Liver (tissue), 9 donors: Measurements from ENCODE around the gene ABHD17A. TPM values are rescaled to one million over a fixed set of nuclear protein-coding genes. Genes with fewer than 3 reads are reported as not detected.
A peak's percentile ranks its signal among the peaks of the same experiment; 100 is the strongest.

Experiments used
- DNase-seq: peaks from one replicate; pipeline ENCODE4 v3.0.0-alpha.2; 2017; ENCODE audit warnings: low spot score
- H3K27ac ChIP-seq, 2 donors: one replicate each; pipeline ENCODE4 v1.7.0; 2013; ENCODE audit warnings: inconsistent platforms in 2 of 2, low read length in 2 of 2, control low read depth in 1 of 2, low read depth in 1 of 2, mild to moderate bottlenecking in 1 of 2
- H3K27me3 ChIP-seq, 4 donors: one replicate each; pipeline versions ENCODE4 v1.6.1 to v1.7.0; 2013; ENCODE audit warnings: low read length in 3 of 4, inconsistent platforms in 1 of 4, mild to moderate bottlenecking in 1 of 4, moderate library complexity in 1 of 4; ENCODE audit not compliant: control insufficient read depth in 4 of 4, insufficient read depth in 4 of 4
- H3K36me3 ChIP-seq, 4 donors: one replicate each; pipeline versions ENCODE4 v1.6.1 to v1.7.0; 2013; ENCODE audit warnings: low read length in 3 of 4, mild to moderate bottlenecking in 3 of 4, low read depth in 1 of 4, moderate library complexity in 1 of 4; ENCODE audit not compliant: control insufficient read depth in 4 of 4, insufficient read depth in 3 of 4
- H3K4me1 ChIP-seq, 4 donors: one replicate each; pipeline versions ENCODE4 v1.6.1 to v1.7.0; 2013; ENCODE audit warnings: low read length in 3 of 4, mild to moderate bottlenecking in 3 of 4, moderate library complexity in 1 of 4; ENCODE audit not compliant: control insufficient read depth in 4 of 4, insufficient read depth in 4 of 4
- H3K4me3 ChIP-seq, 3 donors: one replicate each; pipeline versions ENCODE4 v1.6.1 to v1.7.0; 2013; ENCODE audit warnings: low read length in 3 of 3, control low read depth in 1 of 3, low read depth in 1 of 3, mild to moderate bottlenecking in 1 of 3
- H3K9ac ChIP-seq, 2 donors: one replicate each; pipeline ENCODE4 v1.7.0; 2013; ENCODE audit warnings: low read length in 2 of 2, mild to moderate bottlenecking in 2 of 2, moderate library complexity in 2 of 2, control low read depth in 1 of 2, low read depth in 1 of 2
- H3K9me3 ChIP-seq, 4 donors: one replicate each; pipeline versions ENCODE4 v1.6.1 to v1.7.0; 2013; ENCODE audit warnings: low read length in 3 of 4; ENCODE audit not compliant: control insufficient read depth in 4 of 4
- CTCF ChIP-seq: fragments of 150-350 bp; IDR thresholded peaks from 2 replicates; pipeline ENCODE4 v1.5.1; 2017; ENCODE audit warnings: improper control_type of control experiment, low read depth, low read length; ENCODE audit not compliant: missing input control
- EGR1 ChIP-seq, 2 donors: IDR thresholded peaks; 2 replicates each; pipeline ENCODE4 v1.6.1; 2016 to 2018; ENCODE audit warnings: antibody characterized with exemption in 2 of 2, low read depth in 2 of 2
- FOXA1 ChIP-seq: IDR thresholded peaks from 2 replicates; pipeline ENCODE4 v1.6.1; 2016; ENCODE audit warnings: antibody characterized with exemption
- GABPA ChIP-seq, 2 donors: IDR thresholded peaks in 1 of 2; conservative IDR thresholded peaks in 1 of 2; 2 replicates each; pipeline ENCODE4 v1.6.1; 2016; ENCODE audit warnings: antibody characterized with exemption in 2 of 2, mild to moderate bottlenecking in 1 of 2, moderate library complexity in 1 of 2
- HNF4A ChIP-seq, 2 donors: conservative IDR thresholded peaks; 2 replicates each; pipeline ENCODE4 v1.6.1; 2016; ENCODE audit warnings: antibody characterized with exemption in 2 of 2, mild to moderate bottlenecking in 2 of 2
- HNF4G ChIP-seq: IDR thresholded peaks from 2 replicates; pipeline ENCODE4 v1.6.1; 2016; ENCODE audit warnings: antibody characterized with exemption
- JUND ChIP-seq, 2 donors: IDR thresholded peaks; 2 replicates each; pipeline ENCODE4 v1.6.1; 2016; ENCODE audit warnings: antibody characterized with exemption in 2 of 2
- NR2F2 ChIP-seq: IDR thresholded peaks from 2 replicates; pipeline ENCODE4 v1.6.1; 2016; ENCODE audit warnings: antibody characterized with exemption
- RAD21 ChIP-seq, 2 donors: IDR thresholded peaks; 2 replicates each; pipeline ENCODE4 v1.6.1; 2016; ENCODE audit warnings: antibody characterized with exemption in 2 of 2, mild to moderate bottlenecking in 2 of 2
- RXRA ChIP-seq, 2 donors: IDR thresholded peaks; 2 replicates each; pipeline ENCODE4 v1.6.1; 2017 to 2018; ENCODE audit warnings: antibody characterized with exemption in 2 of 2, mild to moderate bottlenecking in 1 of 2
- SP1 ChIP-seq: IDR thresholded peaks from 2 replicates; pipeline ENCODE4 v1.6.1; 2018; ENCODE audit warnings: antibody characterized with exemption, mild to moderate bottlenecking
- TAF1 ChIP-seq: conservative IDR thresholded peaks from 2 replicates; pipeline ENCODE4 v1.6.1; 2016; ENCODE audit warnings: antibody characterized with exemption, mild to moderate bottlenecking
- YY1 ChIP-seq: IDR thresholded peaks from 2 replicates; pipeline ENCODE4 v1.6.1; 2016; ENCODE audit warnings: antibody characterized with exemption, mild to moderate bottlenecking
- ZBTB33 ChIP-seq: IDR thresholded peaks from 2 replicates; pipeline ENCODE4 v1.6.1; 2016; ENCODE audit warnings: antibody characterized with exemption
- WGBS: extraction: QIAGEN DNeasy Blood & Tissue Kit; methylation state at CpG from one replicate; pipeline ENCODE4 v1.1.7; 2013; 5-methylcytosine and 5-hydroxymethylcytosine counted together
- polyA plus RNA-seq, 2 donors: library from polyadenylated mRNA; stranded (reverse) in 1 of 2; unstranded in 1 of 2; fragments of 200-250 nt in 1 of 2; fragments of >200 nt in 1 of 2; fragmentation: Nextera tagmentation in 1 of 2; extraction: Ambion mirVana in 1 of 2; gene quantifications; one replicate each; pipeline versions ENCODE4 v1.2.1 to v1.2.3, GENCODE V29; 2013 to 2015
- total RNA-seq, 2 donors: library from RNA; depleted of rRNA; stranded (reverse); fragments of >200 nt; gene quantifications; one replicate each; pipeline ENCODE4 v1.2.3, GENCODE V29; 2014
- TF ChIP-seq, protein P1 (sequence below): IDR thresholded peaks from 2 replicates; pipeline ENCODE4 v1.6.1; 2016; ENCODE audit warnings: antibody characterized with exemption
- TF ChIP-seq, protein P2 (sequence below): IDR thresholded peaks from 2 replicates; pipeline ENCODE4 v1.6.1; 2016; ENCODE audit warnings: antibody characterized with exemption
- TF ChIP-seq, protein P3 (sequence below): IDR thresholded peaks from 2 replicates; pipeline ENCODE4 v1.6.1; 2016; ENCODE audit warnings: antibody characterized with exemption, mild to moderate bottlenecking
- donor health status: healthy.
- donor health status: healthy.
- donor health status: healthy.
- donor health status: healthy.
- donor health status: healthy.

The ABHD17A gene
- total and polyA plus RNA-seq, 4 donors, result 8.1 to 30.2 (median 27.0) TPM

DNA sequence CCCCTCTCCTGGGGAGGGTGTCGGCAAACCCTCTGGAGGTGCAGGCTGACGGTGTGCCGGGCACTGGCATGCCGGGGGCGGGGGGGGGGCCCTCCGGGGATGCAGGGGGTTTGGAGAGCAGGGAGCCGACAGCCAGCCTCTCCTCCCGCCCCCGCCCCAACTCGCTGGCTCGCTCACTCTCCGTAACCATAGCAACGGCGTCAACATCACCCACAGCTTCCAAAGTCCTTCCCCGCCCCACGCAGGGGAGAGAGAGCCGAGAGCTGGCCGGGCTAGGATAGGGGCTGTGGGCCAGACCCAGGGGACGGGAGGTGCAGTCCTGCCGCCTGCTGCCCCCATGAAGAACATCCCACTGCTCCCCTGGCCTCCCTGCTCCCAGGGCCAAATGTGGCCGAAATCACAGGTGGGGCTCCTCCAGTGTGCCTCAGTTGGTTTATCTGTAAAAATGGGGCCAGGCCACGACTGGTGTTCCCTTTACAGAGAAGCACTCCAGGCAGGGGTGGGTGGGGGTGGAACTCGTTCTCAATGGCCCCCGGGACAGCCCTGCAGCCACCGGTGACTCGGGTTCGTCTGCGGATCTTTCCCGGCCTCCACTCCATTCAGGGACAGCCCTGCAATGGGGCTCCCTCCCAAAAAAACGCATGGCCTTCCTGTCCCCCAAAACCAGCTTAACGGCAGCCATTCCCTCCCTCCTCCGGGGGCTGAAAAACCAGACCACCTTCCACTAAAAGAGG lies 25.1 kb downstream of the ABHD17A start:
- peak; percentile 77 for DNase-seq
- Histone ChIP-seq H3K4me3 (peak overlapping the region in 2 of 3 donors; percentile 19 to 35), H3K27me3 (no peaks in the 10 kb centered on the region), H3K4me1 (peaks cover 38 to 73% (median 54%) of the 10 kb centered on the region in 4 donors), H3K9ac (peak overlapping the region in 1 of 2 donors; percentile 17), H3K9me3 (no peaks in the 10 kb centered on the region), H3K36me3 (no peaks in the 10 kb centered on the region), H3K27ac (peak overlapping the region; percentile 74 to 89)
- TF ChIP-seq, protein P1, sequence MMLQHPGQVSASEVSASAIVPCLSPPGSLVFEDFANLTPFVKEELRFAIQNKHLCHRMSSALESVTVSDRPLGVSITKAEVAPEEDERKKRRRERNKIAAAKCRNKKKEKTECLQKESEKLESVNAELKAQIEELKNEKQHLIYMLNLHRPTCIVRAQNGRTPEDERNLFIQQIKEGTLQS, result no peak
- TF ChIP-seq CTCF (no peak), SP1 (peak; percentile 70), HNF4G (peak; percentile 55), YY1 (no peak), RAD21 (IDR thresholded peaks at IDR 0.05) (peak in 1 of 2 donors; percentile 29), NR2F2 (no peak), JUND (IDR thresholded peaks at IDR 0.05) (no peak), FOXA1 (no peak), HNF4A (conservative IDR thresholded peaks at IDR 0.05) (peak; percentile 79 to 84), ZBTB33 (no peak), EGR1 (IDR thresholded peaks at IDR 0.05; ENCODE audit: low read depth in 2 of 2) (peak; percentile 67 to 83), RXRA (IDR thresholded peaks at IDR 0.05) (peak in 1 of 2 donors; percentile 31), GABPA (IDR thresholded peaks at IDR 0.05 in 1 of 2, conservative IDR thresholded peaks at IDR 0.05 in 1 of 2) (peak in 1 of 2 donors; percentile 24), TAF1 (no peak)
- TF ChIP-seq, protein P2, sequence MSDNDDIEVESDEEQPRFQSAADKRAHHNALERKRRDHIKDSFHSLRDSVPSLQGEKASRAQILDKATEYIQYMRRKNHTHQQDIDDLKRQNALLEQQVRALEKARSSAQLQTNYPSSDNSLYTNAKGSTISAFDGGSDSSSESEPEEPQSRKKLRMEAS, result no peak
- TF ChIP-seq, protein P3, sequence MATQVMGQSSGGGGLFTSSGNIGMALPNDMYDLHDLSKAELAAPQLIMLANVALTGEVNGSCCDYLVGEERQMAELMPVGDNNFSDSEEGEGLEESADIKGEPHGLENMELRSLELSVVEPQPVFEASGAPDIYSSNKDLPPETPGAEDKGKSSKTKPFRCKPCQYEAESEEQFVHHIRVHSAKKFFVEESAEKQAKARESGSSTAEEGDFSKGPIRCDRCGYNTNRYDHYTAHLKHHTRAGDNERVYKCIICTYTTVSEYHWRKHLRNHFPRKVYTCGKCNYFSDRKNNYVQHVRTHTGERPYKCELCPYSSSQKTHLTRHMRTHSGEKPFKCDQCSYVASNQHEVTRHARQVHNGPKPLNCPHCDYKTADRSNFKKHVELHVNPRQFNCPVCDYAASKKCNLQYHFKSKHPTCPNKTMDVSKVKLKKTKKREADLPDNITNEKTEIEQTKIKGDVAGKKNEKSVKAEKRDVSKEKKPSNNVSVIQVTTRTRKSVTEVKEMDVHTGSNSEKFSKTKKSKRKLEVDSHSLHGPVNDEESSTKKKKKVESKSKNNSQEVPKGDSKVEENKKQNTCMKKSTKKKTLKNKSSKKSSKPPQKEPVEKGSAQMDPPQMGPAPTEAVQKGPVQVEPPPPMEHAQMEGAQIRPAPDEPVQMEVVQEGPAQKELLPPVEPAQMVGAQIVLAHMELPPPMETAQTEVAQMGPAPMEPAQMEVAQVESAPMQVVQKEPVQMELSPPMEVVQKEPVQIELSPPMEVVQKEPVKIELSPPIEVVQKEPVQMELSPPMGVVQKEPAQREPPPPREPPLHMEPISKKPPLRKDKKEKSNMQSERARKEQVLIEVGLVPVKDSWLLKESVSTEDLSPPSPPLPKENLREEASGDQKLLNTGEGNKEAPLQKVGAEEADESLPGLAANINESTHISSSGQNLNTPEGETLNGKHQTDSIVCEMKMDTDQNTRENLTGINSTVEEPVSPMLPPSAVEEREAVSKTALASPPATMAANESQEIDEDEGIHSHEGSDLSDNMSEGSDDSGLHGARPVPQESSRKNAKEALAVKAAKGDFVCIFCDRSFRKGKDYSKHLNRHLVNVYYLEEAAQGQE, result no peak
- WGBS, result 21% methylated on average over 32 of the region's 32 CpGs
